ENCODE results near the gene TTLL11.

Gene TTLL11

DNA sequence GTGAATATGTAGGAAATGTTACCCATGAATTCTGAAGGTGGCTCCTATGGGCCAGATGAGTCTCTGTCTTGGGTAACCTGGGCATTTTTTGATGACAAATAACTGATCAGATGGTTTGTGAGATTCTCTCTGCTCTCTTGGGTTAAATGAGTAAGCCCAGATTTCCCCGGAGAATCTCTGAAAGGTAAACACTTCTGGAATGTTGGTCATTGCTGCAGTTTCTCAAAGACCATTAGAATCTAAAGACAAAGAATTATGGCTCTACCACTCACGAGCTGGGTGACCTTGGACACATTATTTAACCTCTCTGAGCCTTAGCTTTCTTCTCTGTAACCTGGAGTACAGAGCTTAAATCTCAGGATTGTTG, 250.5 kb downstream of the TTLL11 start:
- DNase-seq: no peak

DNA sequence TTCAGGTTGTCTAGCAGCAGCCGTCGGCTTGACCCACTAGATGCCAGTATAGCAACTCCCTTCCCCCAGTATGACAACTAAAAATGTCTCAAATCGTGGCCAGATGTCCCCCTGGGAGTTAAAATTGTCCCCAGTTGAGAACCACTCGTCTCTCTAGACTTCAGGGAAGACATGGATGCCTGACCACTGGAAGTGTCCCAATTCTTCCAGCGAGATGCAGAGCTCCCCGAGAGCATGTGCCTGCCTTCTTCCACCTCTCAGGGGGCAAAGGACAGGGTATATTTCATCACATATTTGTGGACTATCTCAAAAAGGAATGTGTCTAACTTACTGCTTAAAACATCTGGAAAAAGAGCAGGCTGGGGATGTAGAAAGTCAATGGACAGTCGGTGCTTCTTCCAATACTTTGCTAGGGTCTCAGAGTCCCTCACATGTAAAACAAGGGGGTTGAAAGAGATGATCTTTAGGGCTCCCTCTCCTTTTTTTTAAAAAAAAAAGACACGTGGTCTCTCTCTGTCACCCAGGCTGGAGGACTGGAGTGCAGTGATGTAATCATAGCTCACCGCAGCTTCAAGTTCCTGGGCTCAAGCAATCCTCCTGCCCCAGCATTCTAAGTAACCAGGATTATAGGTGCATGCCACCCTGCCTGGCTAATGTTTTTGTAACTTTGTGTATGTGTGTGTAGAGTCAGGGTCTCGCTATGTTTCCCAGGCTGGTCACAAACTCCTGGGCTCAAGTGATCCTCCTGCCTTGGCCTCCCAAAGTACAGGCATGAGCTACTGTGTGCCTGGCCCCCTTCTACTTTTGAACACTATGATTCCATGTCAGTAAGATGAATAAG, 251.1 kb downstream of the TTLL11 start:
- DNase-seq: no peak

DNA sequence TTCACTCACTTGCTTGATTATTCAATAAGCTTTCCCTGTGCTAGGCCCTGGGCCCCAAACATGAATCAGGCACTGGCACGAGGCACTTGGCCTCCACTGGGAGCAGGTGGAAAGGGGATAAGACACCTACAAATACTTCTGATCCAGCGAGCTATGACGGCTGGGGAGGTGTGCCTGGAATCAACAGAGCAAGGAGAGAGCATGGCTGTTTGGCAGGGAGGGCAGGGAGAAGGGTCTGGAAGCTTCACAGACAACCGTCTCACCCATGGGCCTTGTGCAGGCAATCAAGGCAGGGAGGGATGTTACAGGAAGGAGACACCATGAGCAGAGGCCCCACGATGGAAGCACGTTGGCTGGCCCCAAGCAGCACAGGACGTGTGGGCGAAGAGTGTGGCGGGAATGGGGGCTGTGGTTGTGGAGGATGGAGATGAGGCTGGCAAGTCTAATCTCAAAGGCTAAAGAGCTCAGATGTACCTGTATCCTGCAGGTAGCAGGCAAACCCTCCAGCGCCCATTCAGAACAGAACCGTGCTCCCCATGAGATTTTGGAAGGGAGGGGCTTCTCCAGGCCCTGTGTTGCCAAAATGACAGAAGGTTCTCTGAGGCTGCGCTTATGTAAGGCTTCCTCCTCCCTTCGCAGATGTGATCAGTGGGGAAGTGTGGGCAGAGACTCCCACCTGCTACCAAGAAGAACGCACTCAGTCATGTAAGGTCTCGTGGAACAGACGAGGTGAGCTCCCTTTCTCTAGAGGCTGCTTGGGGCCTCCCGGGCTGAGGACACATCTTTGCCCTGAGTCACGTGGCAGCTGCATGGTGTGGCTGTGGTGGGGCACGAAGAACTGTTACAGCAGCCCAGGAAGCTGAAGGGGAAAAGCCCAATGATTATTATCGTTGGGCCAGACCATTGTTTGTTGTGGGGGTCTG, 252.0 kb downstream of the TTLL11 start:
- DNase-seq: no peak

DNA sequence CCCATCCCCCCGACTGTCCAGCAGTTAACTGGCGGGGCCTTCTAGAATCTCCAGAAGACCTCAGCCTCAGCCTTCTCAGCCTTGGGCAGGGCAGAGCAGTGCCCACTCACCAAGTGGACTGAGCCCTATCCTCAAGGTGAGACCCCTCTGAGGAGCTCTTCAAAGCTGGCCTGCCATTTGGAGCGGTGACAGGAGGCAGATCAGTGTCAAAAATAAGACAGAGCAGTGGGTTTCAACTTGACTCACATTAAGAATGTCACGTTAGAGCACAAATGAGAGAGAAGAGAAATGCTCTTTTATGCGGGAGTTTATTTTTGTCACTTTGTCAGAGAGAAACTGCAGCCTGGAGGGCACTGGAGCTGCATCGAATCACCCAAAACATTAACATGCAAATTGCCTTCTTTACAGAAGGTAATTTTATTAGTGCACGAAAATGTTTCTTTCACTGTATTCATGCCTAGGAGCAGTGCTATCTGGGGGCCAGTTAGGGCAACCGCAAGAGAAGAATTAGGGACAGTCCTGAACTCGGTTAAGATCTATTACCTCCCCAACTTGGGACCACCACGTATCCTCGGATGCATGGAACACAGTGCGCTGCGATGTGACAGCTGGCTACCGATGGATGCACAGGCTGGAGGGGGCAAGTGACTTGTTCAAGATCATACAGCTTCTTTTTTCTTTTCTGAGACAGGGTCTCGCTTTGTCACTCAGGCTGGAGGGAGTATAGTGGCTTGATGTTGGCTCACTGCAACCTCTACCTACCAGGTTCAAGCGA, 253.2 kb downstream of the TTLL11 start:
- DNase-seq: no peak

DNA sequence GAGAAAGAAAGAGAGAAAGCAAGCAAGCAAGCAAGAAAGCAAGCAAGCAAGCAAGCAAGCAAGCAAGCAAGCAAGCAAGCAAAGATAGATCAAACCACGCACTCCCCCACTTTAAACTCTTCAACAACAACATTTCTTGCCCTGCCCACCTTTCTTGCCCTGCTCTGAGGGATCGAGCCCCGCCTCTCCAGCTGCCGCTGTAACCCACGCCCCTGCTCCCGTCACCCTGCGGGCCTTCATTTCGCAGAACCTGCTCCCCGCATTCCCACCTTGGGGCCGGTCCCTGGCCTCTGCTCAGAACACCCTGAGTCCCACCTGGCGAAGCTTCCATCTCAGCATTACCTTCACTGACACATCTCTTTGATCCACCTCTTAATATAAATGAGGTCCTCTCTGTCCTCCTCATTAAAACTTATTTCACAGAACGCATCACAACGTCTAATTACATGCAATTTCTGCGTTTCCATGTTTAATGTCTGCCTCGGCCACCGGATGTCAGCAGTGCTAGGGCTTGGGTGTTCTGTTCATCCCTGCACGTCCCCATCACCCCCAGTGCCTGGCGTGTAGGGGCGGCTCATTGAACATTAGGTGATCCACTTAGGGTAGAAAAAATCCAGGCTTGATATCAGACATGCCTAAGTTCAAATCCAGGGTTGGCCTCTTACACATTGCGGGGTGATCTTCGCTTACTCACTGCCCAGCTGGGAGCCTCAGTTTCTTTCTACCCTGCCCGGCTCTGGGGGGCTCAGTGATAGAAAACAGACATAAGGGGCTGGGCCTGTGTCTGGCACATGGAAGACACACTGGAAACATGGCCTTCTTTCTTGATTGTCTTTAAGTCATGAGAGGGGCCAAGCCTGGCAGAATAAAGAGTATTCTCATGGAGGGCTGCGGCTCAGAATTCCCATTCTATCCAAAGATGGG, 254.1 kb downstream of the TTLL11 start:
- DNase-seq: no peak

DNA sequence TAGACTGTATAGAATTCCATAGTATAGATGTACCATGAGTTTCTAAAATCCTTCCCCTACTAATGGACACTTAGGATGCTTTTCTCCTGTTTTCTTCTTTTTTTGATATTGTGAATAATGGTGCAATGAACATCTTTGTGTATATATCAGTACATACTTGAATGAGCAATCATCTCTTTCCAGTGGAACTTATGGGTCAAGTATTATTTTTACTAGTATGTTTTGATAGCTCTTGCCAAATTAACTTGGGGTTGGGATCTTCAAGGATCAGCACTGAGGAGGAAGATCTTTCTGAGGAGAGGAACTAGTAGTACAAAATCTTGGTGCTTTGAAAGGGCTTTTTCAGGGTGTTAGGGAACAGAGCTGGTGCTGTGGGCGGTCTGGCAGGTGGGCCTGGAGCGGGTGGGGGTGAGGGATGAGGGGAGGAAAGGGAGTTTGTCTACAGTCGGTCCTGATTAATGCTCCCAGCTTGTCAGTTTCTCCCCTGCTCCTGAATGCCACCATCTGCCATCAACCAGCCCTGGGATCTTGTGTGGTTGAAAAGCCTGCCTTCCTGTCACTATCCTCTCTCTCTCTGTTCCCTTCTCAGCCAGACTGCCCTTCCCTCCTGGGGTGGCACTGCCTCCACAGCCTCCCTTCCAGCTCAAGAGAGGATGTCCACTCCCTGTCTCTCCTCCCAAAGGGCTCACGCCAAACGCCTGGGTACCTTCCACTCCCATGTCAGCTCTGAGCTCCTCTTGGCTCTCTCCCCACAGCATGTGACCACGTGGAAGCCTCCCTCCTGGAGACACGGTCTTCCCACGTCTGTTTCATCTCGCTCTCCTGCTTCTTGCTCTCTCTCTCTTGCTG, 255.8 kb downstream of the TTLL11 start:
- DNase-seq: peak; percentile 57

DNA sequence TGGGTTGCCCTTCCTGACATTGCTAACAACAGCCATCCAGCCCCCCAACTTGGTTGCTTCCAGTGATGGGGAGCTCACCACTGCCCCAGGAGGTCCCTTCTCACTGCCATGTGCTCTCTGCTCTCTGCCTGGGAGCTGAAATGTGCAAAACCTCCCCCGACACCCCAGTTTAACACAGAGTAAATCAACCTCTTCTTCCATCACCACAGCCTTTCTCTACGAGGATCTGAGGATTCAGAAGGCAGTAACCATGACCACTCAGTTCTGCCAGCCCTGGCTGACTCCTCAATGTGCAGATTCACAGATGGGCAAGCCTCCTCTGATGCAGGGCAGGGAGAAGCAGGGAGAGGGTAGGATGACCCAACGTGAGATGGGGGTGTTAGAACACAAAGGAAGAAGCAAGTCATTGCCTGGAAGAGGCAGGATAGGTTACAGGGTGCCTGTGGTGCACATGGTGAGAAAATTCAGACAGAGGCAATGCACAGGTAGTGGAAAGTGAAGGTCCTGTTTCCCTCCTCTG, 256.7 kb downstream of the TTLL11 start:
- no peak for DNase-seq

DNA sequence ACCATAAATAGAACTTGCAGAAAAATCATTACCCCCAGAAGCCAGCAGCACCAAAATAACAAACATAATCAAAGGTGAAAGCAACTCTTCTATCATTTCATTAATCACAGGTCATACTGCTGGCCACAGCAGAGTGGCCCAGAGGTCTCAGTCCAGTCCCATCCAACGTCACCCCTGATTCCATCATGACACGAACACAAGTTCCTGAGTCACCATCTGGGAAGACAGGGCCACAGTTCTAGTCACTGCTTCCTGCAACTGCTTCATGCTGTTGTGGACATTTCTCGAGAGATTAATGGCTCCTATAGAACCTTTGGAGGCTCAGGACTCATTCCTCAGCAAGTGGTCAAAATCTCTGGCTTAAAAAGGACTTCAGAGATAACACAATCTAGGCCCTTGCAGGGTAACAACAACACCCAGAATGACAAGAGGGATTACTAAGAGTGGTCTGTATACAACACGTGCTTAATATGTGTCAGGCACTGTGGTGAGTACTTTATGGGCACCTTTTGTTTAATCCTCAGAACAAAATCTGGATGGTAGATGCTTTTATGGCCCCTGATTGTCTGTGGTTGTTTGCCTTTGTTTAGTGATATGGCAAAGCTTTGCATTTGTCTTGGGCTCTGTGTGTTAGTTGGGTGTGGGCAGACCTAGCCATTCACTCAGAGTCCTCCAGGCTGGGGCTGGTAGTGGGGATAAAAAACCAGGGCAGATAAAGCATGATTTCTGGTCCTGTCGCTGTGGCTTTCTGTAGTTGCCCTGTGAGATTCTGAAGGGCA, 257.3 kb downstream of the TTLL11 start:
- no peak for DNase-seq

DNA sequence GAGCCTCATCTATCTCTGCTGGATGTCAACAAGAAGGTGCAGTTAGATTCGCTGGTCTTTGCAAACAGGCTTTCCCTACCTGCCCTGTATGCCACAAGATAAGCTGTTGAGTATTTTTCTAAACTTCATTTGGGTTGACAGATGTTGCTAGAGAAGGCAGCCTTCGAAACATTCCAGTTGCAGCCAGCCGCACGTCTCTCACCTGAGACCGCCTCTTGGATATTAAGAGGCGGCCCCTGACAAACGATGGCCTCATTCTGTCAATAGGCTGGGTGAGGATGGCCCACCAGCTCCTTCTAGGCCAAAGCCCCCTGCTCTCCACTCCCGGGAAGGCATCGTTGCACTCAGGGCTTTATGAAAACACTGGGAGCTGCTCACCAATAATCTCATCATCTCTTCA, 260.0 kb downstream of the TTLL11 start:
- no peak for DNase-seq

DNA sequence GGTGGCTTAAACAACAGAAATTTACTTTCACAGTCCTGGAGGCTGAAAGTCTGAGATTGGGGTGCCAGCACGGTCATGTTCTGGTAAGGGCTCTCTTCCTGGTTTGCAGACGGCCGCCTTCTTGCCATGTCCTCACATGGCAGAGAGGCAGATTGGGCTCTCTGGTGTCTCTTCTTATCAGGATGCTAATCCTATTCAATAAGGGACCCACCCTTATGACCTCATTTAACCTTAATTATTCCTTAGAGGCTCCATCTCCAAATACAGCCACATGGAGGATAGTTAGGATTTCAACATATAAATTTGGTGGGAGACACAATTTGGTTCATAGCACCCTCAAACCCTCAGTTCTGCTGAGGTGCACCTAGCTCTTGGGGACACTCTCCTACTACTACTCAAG, 261.2 kb downstream of the TTLL11 start:
- no peak for DNase-seq

DNA sequence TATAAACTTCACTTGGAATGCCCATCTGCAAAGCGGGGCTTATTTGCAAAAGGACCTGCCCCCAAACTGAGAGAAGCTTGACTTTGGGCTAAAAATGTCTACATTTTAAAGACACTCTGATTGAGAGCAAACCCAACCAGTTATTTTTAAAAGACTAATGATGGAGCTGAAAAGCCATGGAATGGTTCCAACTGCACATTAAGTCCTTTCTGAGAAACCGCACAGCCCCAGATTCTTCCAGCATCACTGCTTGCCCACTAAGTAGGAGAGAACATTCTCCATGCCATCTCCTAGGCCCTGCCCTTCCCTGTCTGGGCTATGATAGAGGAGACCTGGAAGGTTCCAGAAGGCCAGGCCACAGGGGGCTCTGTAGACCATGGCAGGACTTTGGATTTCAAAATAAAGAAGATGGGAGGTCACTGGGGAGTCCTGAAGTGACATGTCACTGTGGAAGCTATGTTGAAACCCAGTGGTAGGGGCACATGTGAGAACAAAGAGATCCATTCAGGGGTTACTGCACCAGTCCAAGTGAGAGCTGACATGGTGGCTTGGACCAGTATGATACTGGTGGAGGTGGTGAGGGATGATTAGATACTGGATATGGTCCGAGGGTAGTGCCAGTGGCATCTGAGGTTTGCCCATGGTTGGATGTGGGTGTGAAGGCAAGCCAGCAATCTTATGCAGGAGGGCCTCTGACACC, 262.5 kb downstream of the TTLL11 start:
- no peak for DNase-seq

DNA sequence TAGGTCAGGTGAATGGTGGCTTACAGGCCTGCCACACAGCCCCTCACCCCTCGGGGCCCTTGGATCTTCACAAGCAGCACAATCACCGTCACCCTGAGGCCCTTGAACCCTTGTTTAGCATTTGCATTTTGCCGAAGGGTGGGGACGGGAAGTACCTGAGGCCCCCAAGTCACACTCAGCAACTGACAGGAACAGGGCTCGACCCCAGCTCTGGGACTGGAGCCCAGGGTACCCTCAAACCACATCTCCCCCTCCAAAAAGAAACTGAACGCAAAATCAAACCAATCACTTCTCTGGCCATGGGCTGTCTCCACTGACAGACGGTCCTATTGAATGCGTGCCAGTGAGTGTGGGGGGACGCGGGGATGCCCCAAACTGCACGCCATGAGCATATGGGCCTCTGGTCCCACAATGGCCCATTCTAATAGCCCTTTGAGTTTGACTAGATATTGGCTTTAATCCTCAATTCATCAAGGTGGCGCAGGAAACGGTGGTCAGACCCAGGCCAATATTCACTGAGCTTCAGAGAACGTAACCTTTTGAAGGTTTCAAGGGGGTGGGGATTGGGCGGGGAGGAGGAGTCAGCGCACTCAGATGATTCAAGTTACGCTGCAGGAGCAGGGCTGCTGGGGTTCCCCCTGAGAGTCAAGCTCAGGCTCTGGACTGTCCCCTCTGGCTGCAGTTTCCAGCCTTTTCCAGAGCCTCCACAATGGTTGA, 265.7 kb downstream of the TTLL11 start:
- DNase-seq: no peak

DNA sequence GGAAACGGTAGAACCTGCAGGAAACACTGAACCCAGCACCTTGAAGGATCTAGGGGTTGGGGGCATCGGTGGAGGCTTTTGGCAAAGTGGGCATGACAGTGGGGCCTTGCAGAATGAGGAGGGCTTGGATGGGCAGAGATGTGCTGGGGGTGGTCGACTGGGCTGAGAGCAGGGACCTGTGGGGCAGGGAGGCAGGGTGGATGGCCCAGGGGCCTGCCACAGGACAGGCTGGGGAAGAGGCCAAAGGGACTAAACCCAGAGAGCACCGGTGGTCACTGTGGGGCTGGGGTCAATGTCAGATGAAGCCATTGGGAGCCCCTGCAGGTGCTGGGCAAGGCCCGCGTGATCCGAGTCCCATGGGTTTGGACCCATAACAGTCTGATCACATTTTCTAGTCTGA, 266.4 kb downstream of the TTLL11 start:
- no peak for DNase-seq

DNA sequence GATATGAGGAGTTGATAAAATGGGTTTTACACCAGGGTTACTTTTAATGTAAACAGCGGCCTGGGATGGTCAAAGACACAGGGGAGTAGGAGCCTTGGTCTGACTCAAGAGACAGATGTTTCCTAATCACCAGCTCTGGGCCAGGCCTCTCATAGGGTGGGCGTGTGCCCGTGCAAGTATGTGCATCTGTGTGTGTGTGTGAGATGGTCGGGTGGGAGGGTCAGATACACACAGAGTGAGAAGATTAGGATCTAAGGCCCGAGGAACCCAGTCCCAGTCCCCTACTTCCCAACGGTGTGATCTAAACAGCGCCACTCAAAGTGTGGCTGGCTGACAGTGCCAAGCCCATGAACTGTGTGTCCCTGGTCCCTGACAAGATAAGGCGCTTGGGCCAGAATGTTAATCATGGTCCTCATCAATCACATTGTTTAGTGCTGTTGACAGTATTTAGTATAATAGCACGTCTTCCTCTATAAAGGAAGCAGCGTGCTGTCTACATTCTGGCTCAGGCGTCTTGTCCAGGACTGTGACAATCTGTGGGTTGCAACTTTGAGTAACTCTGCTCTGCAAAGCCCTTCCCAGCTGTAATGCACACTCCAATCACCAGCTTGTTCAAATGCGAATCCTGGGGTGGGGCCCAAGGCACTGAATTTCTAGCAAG, 267.9 kb downstream of the TTLL11 start:
- DNase-seq: no peak

DNA sequence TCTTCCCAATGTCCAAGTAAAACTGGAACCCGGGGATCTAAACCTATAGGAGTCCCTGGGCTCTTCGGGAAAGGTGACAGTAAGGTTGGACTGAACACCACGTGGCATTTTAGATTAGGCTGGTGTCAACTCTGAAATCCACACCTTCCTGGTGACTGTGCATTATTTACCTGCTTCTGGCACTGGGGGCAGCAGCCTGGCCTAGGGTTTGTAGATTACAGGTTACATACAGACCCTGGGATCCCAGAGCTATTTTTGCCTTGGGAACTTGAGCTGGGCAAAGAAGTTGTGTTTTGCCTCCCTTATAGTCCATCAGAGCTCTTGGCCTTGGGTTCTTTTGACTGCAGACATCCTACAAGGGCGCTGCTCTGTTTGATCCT, 268.5 kb downstream of the TTLL11 start:
- DNase-seq: no peak

DNA sequence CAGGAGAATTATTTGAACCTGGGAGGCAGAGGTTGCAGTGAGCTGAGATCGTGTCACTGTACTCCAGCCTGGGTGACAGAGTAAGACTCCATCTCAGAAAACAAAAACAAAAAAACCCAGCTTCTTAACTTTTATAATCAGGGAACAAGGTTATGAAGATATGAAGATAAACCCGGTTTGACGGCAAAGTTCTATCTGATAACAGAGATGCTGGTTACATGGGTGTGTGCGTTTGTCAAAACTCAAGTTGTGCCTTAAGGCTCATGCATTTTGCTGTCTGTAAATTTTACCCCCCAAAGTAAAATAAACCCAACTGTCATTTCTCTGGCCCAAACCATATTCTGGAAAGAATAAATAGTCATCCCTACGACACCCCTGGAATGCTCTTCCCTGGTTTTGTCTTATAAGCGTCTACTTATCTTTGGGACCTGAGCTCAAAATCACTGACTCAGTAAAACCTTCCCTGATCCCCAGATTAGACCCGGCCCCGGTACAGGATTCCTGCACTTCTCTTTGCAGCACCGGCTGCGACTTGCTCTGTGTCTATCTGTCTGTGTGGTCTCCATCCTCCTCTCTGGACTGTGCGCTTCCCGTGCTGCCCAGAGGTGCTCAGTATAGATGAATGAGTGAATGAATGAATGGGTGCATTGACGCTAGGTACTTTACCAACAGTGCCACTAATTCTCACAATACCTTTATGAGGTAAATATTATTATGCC, 269.5 kb downstream of the TTLL11 start:
- no peak for DNase-seq

Measured in NCI-H524 treated with DMSO at 0.1 percent for 48 hours (cell line).